Amniotic epithelial cell (primary cell): ENCODE results near the gene HNRNPF.
"Not testable (repeated sequence)": the region's sequence is repeated elsewhere in the genome, so short reads cannot be mapped to it uniquely, and the experiment has no call there.

ENCODE experiments used
- DNase-seq: peaks from one replicate; pipeline ENCODE4 v3.0.0-alpha.2; 2010; ENCODE audit warnings: low read depth

The HNRNPF gene, protein sequence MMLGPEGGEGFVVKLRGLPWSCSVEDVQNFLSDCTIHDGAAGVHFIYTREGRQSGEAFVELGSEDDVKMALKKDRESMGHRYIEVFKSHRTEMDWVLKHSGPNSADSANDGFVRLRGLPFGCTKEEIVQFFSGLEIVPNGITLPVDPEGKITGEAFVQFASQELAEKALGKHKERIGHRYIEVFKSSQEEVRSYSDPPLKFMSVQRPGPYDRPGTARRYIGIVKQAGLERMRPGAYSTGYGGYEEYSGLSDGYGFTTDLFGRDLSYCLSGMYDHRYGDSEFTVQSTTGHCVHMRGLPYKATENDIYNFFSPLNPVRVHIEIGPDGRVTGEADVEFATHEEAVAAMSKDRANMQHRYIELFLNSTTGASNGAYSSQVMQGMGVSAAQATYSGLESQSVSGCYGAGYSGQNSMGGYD

DNA sequence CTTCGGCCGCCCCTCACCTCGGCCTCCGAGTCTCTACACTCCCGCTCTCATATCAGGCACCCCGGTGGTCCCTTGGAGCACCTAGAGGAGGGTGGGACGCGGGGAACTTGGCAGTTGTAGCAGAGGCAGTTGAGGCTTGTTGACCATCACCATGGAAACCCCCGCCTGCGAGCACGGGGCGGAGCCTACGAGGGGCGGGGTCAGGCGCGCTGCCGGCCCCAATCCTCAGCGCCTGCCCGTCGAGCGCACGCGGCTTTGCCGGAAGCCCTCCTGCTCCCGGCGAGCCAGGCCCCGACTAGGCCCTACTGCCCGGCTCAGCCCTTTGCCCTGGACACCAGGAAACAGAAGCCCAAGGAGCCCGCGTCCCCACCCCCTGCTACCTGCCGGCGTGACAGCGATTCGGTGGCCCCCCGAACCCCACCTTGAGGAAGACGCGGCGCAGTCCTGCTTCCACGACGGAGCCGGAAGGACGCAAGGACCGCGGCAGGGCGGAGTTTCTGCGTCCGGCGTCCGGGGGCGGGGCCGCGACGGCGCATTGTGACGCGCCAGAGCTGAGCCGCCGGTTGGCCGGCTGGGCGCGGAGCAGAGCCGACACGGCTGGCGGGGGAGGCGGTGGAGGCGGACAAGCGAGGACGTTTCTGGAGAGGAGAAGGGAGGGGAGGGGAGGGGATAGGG, at the start of gene HNRNPF:
Gene HNRNPF, minus strand, starts transcription at position 477 of the 675 bp plus-strand sequence. CDS start 21,302 bp downstream, outside the sequence.
- DNase-seq = peak; percentile 92

DNA sequence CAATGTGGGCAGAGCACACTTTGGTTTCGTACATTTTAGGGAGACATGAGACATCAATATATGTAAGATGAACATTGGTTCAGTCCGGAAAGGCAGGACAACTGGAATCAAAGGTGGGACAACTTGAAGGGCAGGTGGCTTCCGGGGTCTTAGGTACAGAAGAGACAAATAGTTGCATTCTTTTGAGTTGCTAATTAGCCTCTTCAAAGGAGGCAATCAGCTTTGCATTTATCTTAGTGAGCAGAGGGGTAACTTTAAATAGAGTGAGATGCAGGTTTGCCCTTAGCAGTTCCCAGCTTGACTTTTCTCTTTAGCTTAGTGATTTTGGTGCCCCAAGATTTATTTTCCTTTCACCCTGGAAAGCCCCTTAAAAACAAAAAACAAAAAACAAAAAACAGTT, 49.2 kb upstream of the HNRNPF start:
- no peak for DNase-seq

DNA sequence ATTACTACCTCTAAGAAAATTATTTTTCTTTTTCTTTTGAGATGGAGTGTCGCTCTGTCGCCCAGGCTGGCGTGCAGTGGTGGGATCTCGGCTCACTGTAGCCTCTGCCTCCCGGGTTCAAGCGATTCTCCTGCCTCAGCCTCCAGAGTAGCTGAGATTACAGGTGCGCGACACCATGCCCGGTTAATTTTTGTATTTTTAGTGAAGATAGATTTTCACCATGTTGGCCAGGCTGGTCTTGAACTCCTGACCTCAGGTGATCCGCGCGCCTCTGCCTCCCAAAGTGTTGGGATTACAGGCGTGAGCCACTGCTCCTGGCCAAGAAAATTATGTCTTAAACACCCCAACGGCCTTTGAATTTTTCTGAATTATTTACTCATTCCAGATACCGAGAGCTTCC, 47.6 kb upstream of the HNRNPF start:
- DNase-seq = not testable (repeated sequence)

DNA sequence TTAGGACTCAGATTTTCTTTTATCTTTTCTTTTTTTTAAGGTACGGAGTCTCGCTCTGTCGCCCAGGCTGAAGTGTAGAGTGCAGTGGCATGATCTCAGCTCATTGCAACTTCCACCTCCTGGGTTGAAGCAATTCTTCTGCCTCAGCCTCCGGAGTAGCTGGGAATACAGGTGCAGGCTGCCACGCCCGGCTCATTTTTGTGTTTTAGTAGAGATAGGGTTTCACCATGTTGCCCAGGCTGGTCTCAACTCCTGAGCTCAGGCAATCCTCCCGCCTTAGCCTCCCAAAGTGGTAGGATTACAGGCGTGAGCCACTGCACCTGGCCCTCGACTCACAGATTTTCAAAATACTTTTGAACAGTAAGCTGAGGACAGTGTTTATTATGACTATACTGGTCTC, 45.0 kb upstream of the HNRNPF start:
- not testable (repeated sequence) for DNase-seq

DNA sequence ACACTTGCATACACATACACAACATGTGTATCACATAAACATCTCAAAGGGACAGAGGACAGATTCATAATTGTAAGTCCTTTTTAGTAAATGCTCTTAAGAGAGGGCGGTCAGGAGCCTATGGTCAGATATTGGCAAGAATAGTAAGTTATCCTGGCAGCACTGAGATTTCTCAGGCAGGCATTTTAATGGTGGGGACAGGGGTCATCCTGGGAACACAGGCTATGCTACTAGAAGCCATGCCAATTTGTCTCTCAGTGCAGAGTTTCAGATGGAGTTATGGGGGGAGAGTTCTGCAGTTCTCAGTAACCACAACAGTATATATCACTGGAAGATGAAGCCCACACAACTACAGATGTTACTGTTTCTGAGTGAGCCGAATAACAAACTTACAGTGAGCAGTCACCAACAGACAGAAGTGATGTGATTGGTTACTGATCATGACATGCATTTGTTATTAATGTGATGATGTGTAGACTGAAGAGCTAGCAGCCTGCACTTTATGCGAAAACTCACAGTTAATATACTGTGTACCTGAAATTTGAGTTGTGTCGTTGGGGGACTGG, 44.4 kb upstream of the HNRNPF start:
- DNase-seq = no peak

DNA sequence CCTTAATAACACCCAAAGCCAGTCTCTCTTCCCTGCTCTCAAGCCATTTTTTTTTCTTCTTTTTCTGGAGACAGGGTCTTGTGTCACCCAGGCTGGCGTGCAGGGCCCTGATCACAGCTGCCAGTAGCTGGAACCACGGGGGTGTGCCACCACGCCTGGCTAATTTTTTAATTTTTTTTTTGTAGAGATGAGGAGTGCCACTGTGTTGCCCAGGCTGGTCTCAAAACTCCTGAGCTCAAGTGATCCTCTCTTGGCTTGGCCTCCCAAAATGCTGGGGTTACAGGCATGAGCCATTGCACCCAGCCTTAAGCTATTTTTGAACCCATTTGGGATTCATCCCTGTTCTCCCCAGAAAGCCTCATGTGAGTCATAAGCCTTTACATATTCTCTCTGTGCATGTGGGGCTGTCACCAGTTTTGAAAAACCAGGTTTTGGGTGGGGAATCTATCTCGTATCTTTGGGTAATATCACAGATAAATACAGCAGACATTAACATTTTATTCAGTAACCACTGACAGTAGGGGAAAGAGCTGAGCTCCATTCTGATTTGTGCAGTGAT, 43.4 kb upstream of the HNRNPF start:
- DNase-seq = no peak

DNA sequence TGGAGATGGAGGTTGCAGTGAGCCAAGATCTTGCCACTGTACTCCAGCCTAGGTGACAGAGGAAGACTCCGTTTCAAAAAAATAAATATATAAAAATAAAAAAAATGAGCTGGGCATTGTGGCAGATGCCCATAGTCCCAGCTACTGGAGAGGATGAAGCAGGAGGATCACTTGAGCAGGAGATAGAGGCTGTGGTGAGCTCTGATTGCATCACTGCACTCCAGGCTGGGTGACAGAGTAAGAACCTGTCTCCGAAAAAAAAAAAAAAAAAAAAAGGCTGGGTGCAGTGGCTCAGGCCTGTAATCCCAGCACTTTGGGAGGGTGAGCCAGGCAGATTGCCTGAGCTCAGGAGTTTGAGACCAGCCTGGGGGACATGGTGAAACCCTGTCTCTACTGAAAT, 39.8 kb upstream of the HNRNPF start:
- no peak for DNase-seq

DNA sequence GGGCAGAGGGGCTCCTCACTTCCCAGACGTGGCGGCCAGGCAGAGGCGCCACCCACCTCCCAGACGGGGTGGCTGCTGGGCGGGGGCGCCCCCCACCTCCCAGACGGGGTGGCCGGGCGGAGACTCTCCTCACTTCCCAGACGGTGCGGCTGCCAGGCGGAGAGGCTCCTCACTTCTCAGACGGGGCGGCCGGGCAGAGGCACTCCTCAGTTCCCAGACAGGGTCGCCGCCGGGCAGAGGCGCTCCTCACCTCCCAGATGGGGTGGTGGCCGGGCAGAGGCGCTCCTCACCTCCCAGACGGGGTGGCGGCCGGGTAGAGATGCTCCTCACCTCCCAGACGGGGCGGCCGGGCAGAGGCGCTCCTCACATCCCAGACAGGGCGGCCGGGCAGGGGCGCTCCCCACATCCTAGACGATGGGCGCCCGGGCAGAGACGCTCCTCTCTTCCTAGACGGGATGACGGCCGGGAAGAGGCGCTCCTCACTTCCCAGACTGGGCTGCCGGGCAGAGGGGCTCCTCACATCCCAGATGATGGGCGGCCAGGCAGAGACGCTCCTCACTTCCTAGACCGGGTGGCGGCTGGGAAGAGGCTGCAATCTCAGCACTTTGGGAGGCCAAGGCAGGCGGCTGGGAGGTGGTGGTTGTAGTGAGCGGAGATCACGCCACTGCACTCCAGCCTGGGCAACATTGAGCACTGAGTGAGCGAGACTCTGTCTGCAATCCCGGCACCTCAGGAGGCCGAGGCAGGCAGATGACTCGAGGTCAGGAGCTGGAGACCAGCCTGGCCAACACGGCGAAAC, 37.4 kb upstream of the HNRNPF start:
- not testable (repeated sequence) for DNase-seq

DNA sequence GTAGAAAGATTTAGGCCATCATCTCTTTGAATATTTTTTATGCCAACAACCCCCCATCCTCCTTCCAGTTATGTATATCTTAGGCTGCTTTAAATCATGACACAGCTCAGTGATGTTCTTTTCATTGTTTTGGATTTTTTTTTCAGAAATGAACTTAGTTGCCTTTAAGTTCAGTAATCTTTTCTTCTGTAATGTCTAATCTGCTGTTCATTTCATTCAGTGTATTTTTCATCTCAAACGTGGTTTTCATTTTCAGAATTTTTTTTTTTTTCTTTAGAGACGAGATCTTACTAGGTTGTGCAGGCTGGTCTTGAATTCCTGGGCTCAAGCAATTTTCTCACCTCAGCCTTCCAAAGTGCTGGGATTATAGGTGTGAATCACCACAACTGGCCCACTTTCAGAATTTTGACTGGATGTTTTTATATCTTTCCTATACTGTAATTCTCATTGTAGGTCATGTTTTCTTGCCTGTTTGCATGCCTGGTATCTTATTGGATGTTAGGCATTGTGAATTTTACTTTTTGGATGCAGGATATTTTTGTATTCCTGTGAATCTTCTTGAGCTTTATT, 36.0 kb upstream of the HNRNPF start:
- no peak for DNase-seq

DNA sequence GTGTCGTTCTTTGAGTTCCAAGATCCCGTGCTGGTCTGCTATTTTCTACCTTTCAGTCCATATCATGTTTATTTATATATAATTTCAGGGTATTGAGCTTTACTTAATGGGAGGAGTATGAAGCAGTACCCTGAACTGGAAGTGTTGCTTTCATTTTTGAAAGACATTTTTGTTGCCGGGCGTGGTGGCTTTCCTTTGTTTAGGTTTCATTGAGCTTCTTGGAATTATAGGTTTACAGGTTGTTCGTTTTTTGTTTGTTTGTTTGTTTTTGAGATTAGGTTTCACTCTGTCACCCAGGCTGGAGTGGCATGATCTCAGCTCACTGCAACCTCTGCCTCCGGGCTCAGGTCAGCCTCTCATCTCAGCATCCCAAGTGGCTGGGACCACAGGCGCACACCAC, 35.3 kb upstream of the HNRNPF start:
- no peak for DNase-seq

DNA sequence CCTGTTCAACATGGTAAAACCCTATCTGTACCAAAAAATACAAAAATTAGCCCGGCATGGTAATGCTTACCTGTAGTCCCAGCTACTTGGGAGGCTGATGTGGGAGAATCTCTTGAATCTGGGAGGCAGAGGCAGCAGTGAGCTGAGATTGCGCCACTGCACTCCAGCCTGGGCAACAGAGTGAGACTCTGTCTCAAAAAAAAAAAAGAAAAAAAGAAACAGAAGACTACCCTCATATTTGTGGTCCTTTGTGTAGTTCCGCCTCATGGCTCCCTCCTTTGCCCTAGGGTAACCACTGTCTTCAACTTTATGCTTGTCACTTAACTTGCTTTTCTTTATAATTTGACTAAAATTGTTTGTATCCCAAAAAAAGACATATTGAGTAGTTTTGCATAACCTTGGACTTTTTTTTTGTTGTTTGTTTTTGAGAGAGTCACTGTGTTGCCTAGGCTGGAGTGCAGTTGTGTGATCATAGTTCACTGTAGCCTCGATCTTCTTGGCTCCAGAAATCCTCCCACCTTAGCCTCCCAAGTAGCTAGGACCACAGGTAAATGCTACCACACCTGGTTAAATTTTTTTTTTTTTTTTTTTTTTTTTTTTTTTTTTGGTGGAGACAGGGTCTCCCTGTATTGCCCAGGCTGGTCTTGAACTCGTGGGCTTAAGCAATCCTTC, 31.6 kb upstream of the HNRNPF start:
- DNase-seq = no peak

DNA sequence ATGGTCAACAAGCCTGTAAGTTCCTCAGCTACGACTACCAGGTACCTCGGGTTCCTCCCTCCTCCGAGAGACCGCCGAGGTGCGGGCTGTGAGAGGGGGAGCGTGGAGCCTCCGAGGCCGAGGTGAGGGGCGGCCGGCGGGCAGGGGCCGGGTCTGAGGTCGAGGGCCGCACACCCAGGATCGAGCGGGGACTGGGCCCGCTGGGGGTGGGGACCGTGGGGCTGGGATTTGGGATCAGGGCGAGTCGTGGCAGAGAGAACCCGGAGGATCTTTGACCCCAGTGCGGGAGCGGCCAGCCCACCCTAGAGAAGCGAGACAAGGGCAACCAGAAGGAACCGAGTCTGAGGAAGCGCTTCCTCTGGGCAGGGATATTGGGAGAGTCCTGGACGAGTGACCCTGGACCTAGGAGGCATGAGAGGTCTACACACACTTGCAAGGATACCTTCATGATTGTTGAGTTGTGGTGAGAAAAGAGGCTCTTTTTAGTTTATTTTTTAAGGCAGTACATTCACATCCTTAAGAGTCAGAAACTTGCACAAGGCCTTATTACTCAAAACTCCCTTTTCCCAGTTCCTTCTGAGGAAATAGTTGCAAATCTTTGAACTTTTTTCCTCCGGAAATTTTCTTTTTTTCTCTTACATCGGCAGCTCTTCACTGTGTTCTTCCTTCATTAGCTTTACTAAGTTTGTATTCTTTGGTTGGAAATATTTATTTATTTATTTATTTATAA, 28.3 kb upstream of the HNRNPF start:
- DNase-seq = peak; percentile 39

DNA sequence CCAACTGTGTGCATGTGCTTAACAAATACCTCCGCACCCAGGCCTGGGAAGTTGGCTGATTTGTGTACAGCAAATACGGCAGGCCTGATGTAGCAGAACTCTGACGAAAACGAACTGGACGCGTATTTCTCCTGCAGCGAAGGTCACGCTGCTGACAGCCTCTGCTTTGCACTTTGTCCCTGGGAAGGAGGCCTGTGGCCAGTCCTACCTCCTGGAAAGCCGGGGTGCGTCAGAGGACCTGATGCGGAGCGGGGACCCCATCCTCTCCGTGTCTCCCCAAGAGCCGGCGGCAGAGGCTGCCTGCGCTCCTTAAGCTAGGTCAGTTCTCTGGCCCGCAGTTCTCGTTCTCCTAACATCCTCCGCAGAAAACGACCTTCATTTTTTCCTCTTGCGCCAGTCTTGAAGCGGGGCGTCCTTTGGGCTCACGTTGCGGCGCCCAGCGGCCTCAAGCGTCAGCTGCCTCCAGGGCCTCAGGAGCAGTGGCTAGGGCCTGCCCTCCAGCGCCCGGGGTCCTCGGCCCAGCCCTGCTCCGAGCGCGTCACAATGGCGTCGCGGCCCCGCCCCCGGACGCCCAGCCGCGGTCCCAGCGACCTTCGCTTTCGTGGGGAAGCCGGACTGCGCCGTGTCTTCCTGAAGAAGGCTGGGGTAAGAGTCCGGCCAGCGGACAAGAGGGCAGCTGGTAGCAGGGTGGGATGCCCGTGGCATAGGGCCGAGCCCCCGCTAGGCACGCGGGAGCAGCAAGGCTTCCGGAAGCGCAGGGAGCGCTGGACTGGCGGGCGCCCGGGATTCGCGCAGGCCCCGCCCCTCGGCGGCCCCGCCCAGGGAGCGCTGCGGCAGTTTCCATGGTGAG, 27.5 kb upstream of the HNRNPF start, which contains the start of gene ZNF487:
Gene ZNF487, plus strand, starts transcription at position 821 of the 850 bp plus-strand sequence. CDS start 38,703 bp downstream, outside the sequence.
- DNase-seq = peak; percentile 83

DNA sequence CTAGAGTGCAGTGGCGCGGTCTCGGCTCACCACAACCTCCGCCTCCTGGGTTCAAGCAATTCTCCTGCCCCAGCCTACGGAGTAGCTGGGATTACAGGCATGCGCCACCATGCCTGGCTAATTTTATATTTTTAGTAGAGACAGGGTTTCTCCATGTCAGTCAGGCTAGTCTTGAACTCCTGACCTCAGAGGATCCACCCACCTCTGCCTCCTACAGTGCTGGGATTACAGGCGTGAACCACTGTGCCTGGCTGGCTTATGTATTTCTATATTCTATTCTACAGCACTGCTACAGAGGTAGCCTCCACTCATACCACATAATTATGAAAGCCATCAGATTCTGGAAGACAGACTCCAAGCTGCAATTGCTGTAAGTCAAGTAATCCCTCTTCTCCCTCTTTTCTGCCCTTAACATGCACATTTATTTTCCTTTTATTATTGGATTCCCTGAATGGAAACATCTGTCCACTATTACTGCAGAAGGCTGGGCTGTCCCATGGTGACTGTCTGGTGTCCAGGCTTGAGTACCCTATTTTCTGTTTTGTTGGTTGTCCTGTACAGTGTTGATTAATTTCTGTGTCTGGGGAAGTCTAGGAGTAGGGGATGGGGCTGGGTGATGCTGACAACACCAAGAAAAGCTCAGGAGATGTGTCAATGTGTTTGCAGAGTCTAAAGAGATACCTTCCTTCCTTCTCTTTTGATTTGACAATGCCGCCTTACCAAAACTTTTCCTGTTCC, 22.1 kb upstream of the HNRNPF start:
- no peak for DNase-seq

DNA sequence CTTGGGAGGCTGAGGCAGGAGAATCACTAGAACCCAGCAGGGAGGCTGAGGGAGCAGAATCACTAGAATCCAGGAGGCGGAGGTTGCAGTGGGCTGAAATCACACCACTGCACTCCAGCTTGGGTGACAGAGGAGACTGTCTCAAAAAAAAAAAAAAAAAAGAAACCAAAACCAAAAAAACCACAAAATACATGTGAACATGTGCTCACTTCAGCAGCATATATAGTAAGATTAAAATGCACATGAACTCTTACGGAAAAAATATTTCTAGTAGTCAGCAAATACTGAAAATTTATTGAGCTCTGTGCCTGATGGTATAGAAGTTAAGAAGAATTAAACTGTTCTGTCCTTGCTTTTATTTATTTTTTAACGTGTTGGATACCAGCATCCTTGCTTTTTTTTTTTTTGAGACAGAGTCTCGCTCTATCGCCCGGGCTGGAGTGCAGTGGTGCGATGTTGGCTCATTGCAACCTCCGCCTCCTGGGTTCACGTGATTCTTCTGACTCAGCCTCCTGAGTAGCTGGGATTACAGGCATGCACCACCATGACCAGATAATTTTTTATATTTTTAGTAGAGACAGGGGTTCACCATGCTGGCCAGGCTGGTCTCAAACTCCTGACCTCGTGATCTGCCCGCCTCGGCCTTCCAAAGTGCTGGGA, 18.3 kb upstream of the HNRNPF start:
- no peak for DNase-seq

DNA sequence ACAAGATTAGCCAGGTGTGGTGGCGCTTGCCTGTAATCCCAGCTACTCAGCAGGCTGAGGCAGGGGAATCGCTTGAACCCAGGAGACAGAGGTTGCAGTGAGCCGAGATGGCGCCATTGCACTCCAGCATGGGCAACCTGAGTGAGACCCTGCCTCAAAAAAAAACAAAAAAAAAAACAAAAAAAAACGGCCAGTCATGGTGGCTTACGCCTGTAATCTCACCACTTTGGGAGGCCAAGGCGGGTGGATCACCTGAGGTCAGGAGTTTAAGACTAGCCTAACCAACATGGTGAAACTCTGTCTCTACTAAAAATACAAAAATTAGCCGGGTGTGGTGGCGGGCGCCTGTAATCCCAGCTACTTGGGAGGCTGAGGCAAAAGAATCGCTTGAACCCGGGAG, 17.5 kb upstream of the HNRNPF start:
- DNase-seq = not testable (repeated sequence)

DNA sequence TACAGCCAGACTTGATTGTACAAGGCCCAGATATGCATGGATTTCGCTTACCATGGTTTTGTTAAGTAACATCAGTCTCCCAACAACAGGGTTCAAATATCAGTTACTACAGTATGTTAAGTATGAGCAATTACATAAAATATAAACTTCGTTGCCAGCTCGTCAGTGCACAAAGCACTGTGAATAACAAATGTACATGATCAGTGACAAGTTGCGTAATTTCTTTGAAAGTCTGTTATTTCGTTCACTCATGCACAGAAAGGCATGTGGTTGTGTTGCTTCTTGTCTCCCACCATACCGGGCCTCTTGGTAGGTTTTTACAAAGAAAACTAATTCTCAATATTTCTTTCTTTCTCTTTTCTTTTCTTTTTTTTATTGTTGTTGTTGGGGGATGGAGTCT, 15.4 kb upstream of the HNRNPF start:
- no peak for DNase-seq

DNA sequence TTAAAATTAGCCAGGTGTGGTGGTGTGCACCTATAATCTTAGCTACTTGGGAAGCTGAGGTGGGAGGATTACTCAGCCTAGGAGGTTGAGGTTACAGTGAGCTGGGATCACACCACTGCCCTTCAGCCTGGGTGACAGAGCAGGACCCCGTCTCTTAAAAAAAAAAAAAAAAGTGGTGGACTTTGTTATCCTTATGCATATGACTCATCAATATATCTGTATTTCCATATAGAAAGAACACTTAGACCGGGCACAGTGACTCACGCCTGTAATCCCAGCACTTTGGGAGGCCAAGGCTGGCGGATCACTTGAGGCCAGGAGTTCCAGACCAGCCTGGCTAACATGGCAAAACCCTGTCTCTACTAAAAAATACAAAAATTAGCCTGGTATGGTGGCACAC, 13.0 kb upstream of the HNRNPF start:
- DNase-seq = not testable (repeated sequence)
